ENCODE results near the gene OR51S1.
"Not testable (repeated sequence)": the region's sequence is repeated elsewhere in the genome, so short reads cannot be mapped to it uniquely, and the experiment has no call there.

Gene OR51S1

GRCh38 chr11:4839851-4840549 is 9.0 kb downstream of the OR51S1 start:
- Mint-ChIP-seq H3K27me3 (peaks cover 3% of the 10 kb centered on the region), H3K27ac (no peak overlapping the region), H3K9me3 (no peaks in the 10 kb centered on the region), H3K4me1 (ENCODE audit: low read depth) (no peaks in the 10 kb centered on the region), H3K4me3 (no peak overlapping the region), H3K36me3 (ENCODE audit: low read depth) (no peaks in the 10 kb centered on the region)

GRCh38 chr11:4830909-4831308 is 18.1 kb downstream of the OR51S1 start:
- no peaks in the 10 kb centered on the region for H3K9me3 Mint-ChIP-seq
- H3K4me3 Mint-ChIP-seq, result no peak overlapping the region
- H3K4me1 Mint-ChIP-seq (ENCODE audit: low read depth), result no peaks in the 10 kb centered on the region
- no peak overlapping the region for H3K27ac Mint-ChIP-seq
- no peaks in the 10 kb centered on the region for H3K27me3 Mint-ChIP-seq
- no peaks in the 10 kb centered on the region for H3K36me3 Mint-ChIP-seq (ENCODE audit: low read depth)

- Mint-ChIP-seq H3K9me3 (no peaks in the 10 kb centered on the region), H3K36me3 (ENCODE audit: low read depth) (no peaks in the 10 kb centered on the region), H3K4me3 (no peak overlapping the region), H3K4me1 (ENCODE audit: low read depth) (no peaks in the 10 kb centered on the region), H3K27ac (no peak overlapping the region), H3K27me3 (no peaks in the 10 kb centered on the region)
Observed at GRCh38 chr11:4830346-4830745, 18.7 kb downstream of the OR51S1 start.

- H3K9me3 Mint-ChIP-seq, result no peaks in the 10 kb centered on the region
- no peak overlapping the region for H3K4me3 Mint-ChIP-seq
- no peaks in the 10 kb centered on the region for H3K4me1 Mint-ChIP-seq (ENCODE audit: low read depth)
- H3K27ac Mint-ChIP-seq, result no peak overlapping the region
- H3K36me3 Mint-ChIP-seq (ENCODE audit: low read depth), result no peaks in the 10 kb centered on the region
- H3K27me3 Mint-ChIP-seq, result peaks cover 7% of the 10 kb centered on the region
Observed at GRCh38 chr11:4826425-4826824, 22.6 kb downstream of the OR51S1 start.

GRCh38 chr11:4825132-4825531 is 23.9 kb downstream of the OR51S1 start:
- no peaks in the 10 kb centered on the region for H3K36me3 Mint-ChIP-seq (ENCODE audit: low read depth)
- H3K27ac Mint-ChIP-seq, result no peak overlapping the region
- H3K4me3 Mint-ChIP-seq, result no peak overlapping the region
- H3K27me3 Mint-ChIP-seq, result peaks cover 9% of the 10 kb centered on the region
- no peaks in the 10 kb centered on the region for H3K4me1 Mint-ChIP-seq (ENCODE audit: low read depth)
- H3K9me3 Mint-ChIP-seq, result no peaks in the 10 kb centered on the region

GRCh38 chr11:4821021-4821420 is 28.0 kb downstream of the OR51S1 start, which contains the start of gene OR51F2:
Gene OR51F2 (plus strand): TSS chr11:4821321. CDS start chr11:4821422, 101 bp downstream.
- no peaks in the 10 kb centered on the region for H3K36me3 Mint-ChIP-seq (ENCODE audit: low read depth)
- no peak within 1 kb of the TSS for H3K4me3 Mint-ChIP-seq
- H3K27ac Mint-ChIP-seq, result no peak within 1 kb of the TSS
- H3K4me1 Mint-ChIP-seq (ENCODE audit: low read depth), result no peaks in the 10 kb centered on the region
- H3K27me3 Mint-ChIP-seq, result peaks cover 9% of the 10 kb centered on the region
- no peaks in the 10 kb centered on the region for H3K9me3 Mint-ChIP-seq

GRCh38 chr11:4809246-4809645 is 39.8 kb downstream of the OR51S1 start:
- no peaks in the 10 kb centered on the region for H3K36me3 Mint-ChIP-seq (ENCODE audit: low read depth)
- no peaks in the 10 kb centered on the region for H3K9me3 Mint-ChIP-seq
- no peak overlapping the region for H3K4me3 Mint-ChIP-seq
- no peaks in the 10 kb centered on the region for H3K4me1 Mint-ChIP-seq (ENCODE audit: low read depth)
- H3K27me3 Mint-ChIP-seq, result no peaks in the 10 kb centered on the region
- H3K27ac Mint-ChIP-seq, result no peak overlapping the region

GRCh38 chr11:4808476-4808875 is 40.5 kb downstream of the OR51S1 start:
- Mint-ChIP-seq H3K4me1 (ENCODE audit: low read depth) (no peaks in the 10 kb centered on the region), H3K27me3 (no peaks in the 10 kb centered on the region), H3K36me3 (ENCODE audit: low read depth) (no peaks in the 10 kb centered on the region), H3K4me3 (no peak overlapping the region), H3K9me3 (no peaks in the 10 kb centered on the region), H3K27ac (no peak overlapping the region)

GRCh38 chr11:4804280-4804679 is 44.7 kb downstream of the OR51S1 start, which contains the start of gene OR52R1:
Gene OR52R1 (minus strand): TSS chr11:4804380. CDS start chr11:4804380, 0 bp downstream.
- Mint-ChIP-seq H3K4me3 (no peak within 1 kb of the TSS), H3K4me1 (ENCODE audit: low read depth) (no peaks in the 10 kb centered on the region), H3K9me3 (no peaks in the 10 kb centered on the region), H3K36me3 (ENCODE audit: low read depth) (no peaks in the 10 kb centered on the region), H3K27ac (no peak within 1 kb of the TSS), H3K27me3 (no peaks in the 10 kb centered on the region)

- H3K4me3 Mint-ChIP-seq; H3K36me3 Mint-ChIP-seq (ENCODE audit: low read depth); H3K9me3 Mint-ChIP-seq; H3K4me1 Mint-ChIP-seq (ENCODE audit: low read depth); H3K27ac Mint-ChIP-seq; H3K27me3 Mint-ChIP-seq: not testable (repeated sequence)
Observed at GRCh38 chr11:4801316-4801715, 47.7 kb downstream of the OR51S1 start.

- H3K27me3 Mint-ChIP-seq, result peaks cover 3% of the 10 kb centered on the region
- no peak overlapping the region for H3K4me3 Mint-ChIP-seq
- no peaks in the 10 kb centered on the region for H3K36me3 Mint-ChIP-seq (ENCODE audit: low read depth)
- H3K27ac Mint-ChIP-seq, result no peak overlapping the region
- peaks cover 4% of the 10 kb centered on the region for H3K9me3 Mint-ChIP-seq
- no peaks in the 10 kb centered on the region for H3K4me1 Mint-ChIP-seq (ENCODE audit: low read depth)
Observed at GRCh38 chr11:4798427-4799183, 50.4 kb downstream of the OR51S1 start.
